Upper lobe of left lung (tissue), 4 donors: Measurements from ENCODE around the gene CATSPERB.

Experiments used
- EP300 ChIP-seq, 4 donors: sonication (generic); formaldehyde crosslinking; IDR thresholded peaks; one replicate each; pipeline ENCODE4 v1.5.1; 2017; ENCODE audit warnings: antibody characterized with exemption in 4 of 4, control low read depth in 2 of 4
- POLR2AphosphoS5 ChIP-seq, 2 donors: sonication (generic); formaldehyde crosslinking; IDR thresholded peaks; one replicate each; pipeline ENCODE4 v1.5.1; 2017; ENCODE audit warnings: antibody characterized with exemption in 2 of 2
- TF ChIP-seq, protein P1 (sequence below), 6 experiments: fragments of 450-650 bp in 4 of 6; fragments of 200-600 bp in 2 of 6; sonication (generic) in 2 of 6; IDR thresholded peaks; one replicate each; pipeline ENCODE4 v1.5.1; 2016 to 2019; ENCODE audit warnings: antibody characterized with exemption in 6 of 6

DNA sequence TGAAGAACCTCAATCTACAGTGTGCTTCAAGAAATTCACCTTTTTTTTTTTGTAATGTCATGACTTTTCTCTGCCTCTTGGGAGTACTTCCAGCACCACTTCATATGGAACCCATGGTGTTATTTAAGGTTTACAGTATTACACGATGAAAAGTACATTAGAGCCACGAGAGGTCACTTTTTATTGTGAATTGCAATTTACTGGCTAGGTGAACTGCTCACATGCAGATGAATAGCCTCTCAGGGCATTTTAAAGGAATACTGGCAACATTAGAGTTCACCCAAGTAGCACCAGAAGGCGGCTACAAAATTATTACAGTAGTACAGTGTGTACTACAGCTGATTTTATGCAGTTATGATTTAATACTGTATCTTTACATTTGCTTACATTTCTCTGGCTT lies 122.7 kb downstream of the CATSPERB start:
- TF ChIP-seq, protein P1, sequence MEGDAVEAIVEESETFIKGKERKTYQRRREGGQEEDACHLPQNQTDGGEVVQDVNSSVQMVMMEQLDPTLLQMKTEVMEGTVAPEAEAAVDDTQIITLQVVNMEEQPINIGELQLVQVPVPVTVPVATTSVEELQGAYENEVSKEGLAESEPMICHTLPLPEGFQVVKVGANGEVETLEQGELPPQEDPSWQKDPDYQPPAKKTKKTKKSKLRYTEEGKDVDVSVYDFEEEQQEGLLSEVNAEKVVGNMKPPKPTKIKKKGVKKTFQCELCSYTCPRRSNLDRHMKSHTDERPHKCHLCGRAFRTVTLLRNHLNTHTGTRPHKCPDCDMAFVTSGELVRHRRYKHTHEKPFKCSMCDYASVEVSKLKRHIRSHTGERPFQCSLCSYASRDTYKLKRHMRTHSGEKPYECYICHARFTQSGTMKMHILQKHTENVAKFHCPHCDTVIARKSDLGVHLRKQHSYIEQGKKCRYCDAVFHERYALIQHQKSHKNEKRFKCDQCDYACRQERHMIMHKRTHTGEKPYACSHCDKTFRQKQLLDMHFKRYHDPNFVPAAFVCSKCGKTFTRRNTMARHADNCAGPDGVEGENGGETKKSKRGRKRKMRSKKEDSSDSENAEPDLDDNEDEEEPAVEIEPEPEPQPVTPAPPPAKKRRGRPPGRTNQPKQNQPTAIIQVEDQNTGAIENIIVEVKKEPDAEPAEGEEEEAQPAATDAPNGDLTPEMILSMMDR (IDR thresholded peaks at IDR 0.05) = no peak
- TF ChIP-seq EP300 (IDR thresholded peaks at IDR 0.05) = no peak
- no peak for TF ChIP-seq POLR2AphosphoS5 (IDR thresholded peaks at IDR 0.05)
